A549 (cell line): ENCODE data around the gene HIVEP1. TPM values are rescaled to one million over a fixed set of nuclear protein-coding genes. Genes with fewer than 3 reads are reported as not detected.

Experiments used
- ATAC-seq, 2 experiments: fragments of 200-7000 bp in 1 of 2; fragments of >200 bp in 1 of 2; cut with Nextera tagmentation in 1 of 2; cut with Tn5 transposase in 1 of 2; 3 replicates each; pipeline versions ENCODE4 v1.8.0 to v1.9.1; 2018 to 2020; ENCODE audit warnings: mild to moderate bottlenecking in 1 of 2, moderate library complexity in 1 of 2
- CTCF ChIA-PET: fragments of 300-600 bp; sonication (Branson Sonifier 250); formaldehyde crosslinking; extraction: SDS; loops from one replicate; lab custom pipeline; 2021; ENCODE audit warnings: antibody characterized with exemption, inconsistent platforms; lab: Yijun Ruan, JAX
- POLR2A ChIA-PET: fragments of 350-600 bp; formaldehyde crosslinking; extraction: SDS; loops from one replicate; lab custom pipeline; 2021; ENCODE audit warnings: antibody characterized with exemption, inconsistent platforms; lab: Yijun Ruan, JAX
- DNase-seq, 2 experiments: peaks; one replicate each; pipeline versions ENCODE4 v3.0.0 to v3.0.0-alpha.2; 2011 to 2016; ENCODE audit warnings: low read depth in 1 of 2, low spot score in 1 of 2
- FAIRE-seq: peaks from 2 replicates; lab custom pipeline; 2011; peaks lifted over from hg19 to GRCh38; lab: Jason Lieb, UNC
- H3K27ac ChIP-seq, 2 experiments: fragments of >200 bp; sonication (Bioruptor Twin); formaldehyde crosslinking; 3 replicates each; pipeline ENCODE4 v1.5.1; 2016 to 2017
- H3K4me1 ChIP-seq: fragments of >200 bp; sonication (Bioruptor Twin); formaldehyde crosslinking; 3 replicates; pipeline ENCODE4 v1.6.1; 2016
- H3K4me2 ChIP-seq: fragments of >200 bp; sonication (Bioruptor Twin); formaldehyde crosslinking; 3 replicates; pipeline ENCODE4 v1.6.1; 2016
- H3K4me3 ChIP-seq: fragments of >200 bp; sonication (Bioruptor Twin); formaldehyde crosslinking; 3 replicates; pipeline ENCODE4 v1.5.1; 2016
- H3K9me3 ChIP-seq: fragments of >200 bp; sonication (Bioruptor Twin); formaldehyde crosslinking; 3 replicates; pipeline ENCODE4 v1.6.1; 2016
- ATOH8 ChIP-seq: fragments of 250-450 bp; sonication (Bioruptor Pico); IDR thresholded peaks from 2 replicates; pipeline ENCODE4 v1.5.0; 2020; ENCODE audit warnings: low read depth, mild to moderate bottlenecking, moderate library complexity
- BHLHE40 ChIP-seq: IDR thresholded peaks from 2 replicates; pipeline ENCODE4 v1.6.1; 2012; ENCODE audit warnings: low read depth, low read length, inconsistent platforms
- CBX8 ChIP-seq: fragments of 200-600 bp; sonication (generic); IDR thresholded peaks from 2 replicates; pipeline ENCODE4 v1.6.1; 2016
- CTCF ChIP-seq: fragments of >200 bp; sonication (Bioruptor Twin); formaldehyde crosslinking; IDR thresholded peaks from 3 replicates; pipeline ENCODE4 v1.5.1; 2016
- HMGXB4 ChIP-seq: fragments of 250-450 bp; sonication (Bioruptor Pico); IDR thresholded peaks from 2 replicates; pipeline ENCODE4 v1.5.0; 2021; ENCODE audit warnings: mild to moderate bottlenecking, moderate library complexity, borderline replicate concordance
- JUN ChIP-seq, 2 experiments: fragments of >200 bp; sonication (Bioruptor Twin); formaldehyde crosslinking; IDR thresholded peaks; 2 replicates in 1 of 2; 3 replicates in 1 of 2; pipeline ENCODE4 v1.6.1; 2016 to 2017
- MAFK ChIP-seq: fragments of 450-650 bp; IDR thresholded peaks from 2 replicates; pipeline ENCODE4 v1.6.1; 2014; ENCODE audit not compliant: partially characterized antibody
- MAZ ChIP-seq: fragments of 150-350 bp; IDR thresholded peaks from 2 replicates; pipeline ENCODE4 v1.6.1; 2014; ENCODE audit warnings: antibody characterized with exemption, low read depth, low read length, borderline replicate concordance
- PBX3 ChIP-seq: IDR thresholded peaks from 2 replicates; pipeline ENCODE4 v1.6.1; 2012
- POLR2A ChIP-seq: IDR thresholded peaks from 2 replicates; pipeline ENCODE4 v1.6.1; 2012; ENCODE audit warnings: mild to moderate bottlenecking, low read length
- POLR2AphosphoS2 ChIP-seq: conservative IDR thresholded peaks from 2 replicates; pipeline ENCODE4 v1.6.1; 2012; ENCODE audit warnings: low read length, improper control_type of control experiment, inconsistent platforms
- RAD21 ChIP-seq, 2 experiments: fragments of >200 bp in 1 of 2; sonication (Bioruptor Twin) in 1 of 2; formaldehyde crosslinking in 1 of 2; IDR thresholded peaks in 1 of 2; conservative IDR thresholded peaks in 1 of 2; 2 replicates in 1 of 2; 3 replicates in 1 of 2; pipeline ENCODE4 v1.6.1; 2012 to 2018; ENCODE audit warnings: inconsistent platforms in 1 of 2
- REST ChIP-seq: fragments of 200-600 bp; sonication (generic); IDR thresholded peaks from 2 replicates; pipeline ENCODE4 v1.6.1; 2016; ENCODE audit warnings: antibody characterized with exemption, mild to moderate bottlenecking, moderate library complexity
- SMC3 ChIP-seq: fragments of >200 bp; sonication (Bioruptor Twin); formaldehyde crosslinking; IDR thresholded peaks from 3 replicates; pipeline ENCODE4 v1.6.1; 2018; ENCODE audit warnings: inconsistent platforms
- TFCP2L1 ChIP-seq: fragments of 250-450 bp; sonication (Bioruptor Pico); IDR thresholded peaks from 2 replicates; pipeline ENCODE4 v1.5.0; 2021; ENCODE audit warnings: mild to moderate bottlenecking
- USF2 ChIP-seq: fragments of 450-650 bp; IDR thresholded peaks from 2 replicates; pipeline ENCODE4 v1.6.1; 2014; ENCODE audit warnings: antibody characterized with exemption
- ZSCAN20 ChIP-seq: fragments of 250-450 bp; sonication (Bioruptor Pico); IDR thresholded peaks from 2 replicates; pipeline ENCODE4 v1.8.0; 2022; ENCODE audit warnings: mild to moderate bottlenecking, moderate library complexity
- WGBS: methylation state at CpG from one replicate; pipeline ENCODE4 v1.1.6; 2017; ENCODE audit errors: missing lambda C conversion rate; 5-methylcytosine and 5-hydroxymethylcytosine counted together
- polyA plus RNA-seq, 4 experiments: library from polyadenylated mRNA; depleted of rRNA in 3 of 4; stranded (reverse); fragments of >200 nt; fragmentation: RNase III in 1 of 4; extraction: RNeasy Plus Mini Kit Qiagen cat#74134 plus additional on column Dnase treatment in 1 of 4; gene quantifications; 2 replicates in 3 of 4; 3 replicates in 1 of 4; pipeline ENCODE4 v1.2.3, GENCODE V29; 2011 to 2017

Gene HIVEP1
- polyA plus RNA-seq, 2 of the 4 experiments (the other 2 are of a cell fraction): 5.8 to 10.5 TPM

GRCh38 chr6:12150812-12151432 is 138.8 kb downstream of the HIVEP1 start:
- no peak for FAIRE-seq
- WGBS: 5% methylated on average over 7 of the region's 7 CpGs
- TF ChIP-seq ATOH8 (CRISPR knock-in tag): no peak
- TF ChIP-seq CTCF: peak; percentile 70
- no peak for TF ChIP-seq PBX3
- no peak for TF ChIP-seq USF2
- no peak for TF ChIP-seq CBX8
- TF ChIP-seq BHLHE40: no peak
- no peak for TF ChIP-seq POLR2AphosphoS2
- TF ChIP-seq SMC3: peak; percentile 67
- TF ChIP-seq TFCP2L1 (CRISPR knock-in tag): no peak
- TF ChIP-seq RAD21 (conservative IDR thresholded peaks at IDR 0.05 in 1 of 2, IDR thresholded peaks at IDR 0.05 in 1 of 2): peak; percentile 81 to 87
- TF ChIP-seq HMGXB4 (CRISPR knock-in tag): no peak
- TF ChIP-seq ZSCAN20 (CRISPR knock-in tag): no peak
- no peak for TF ChIP-seq POLR2A
- no peak for TF ChIP-seq REST
- TF ChIP-seq MAZ: no peak
- TF ChIP-seq MAFK: no peak
- no peak for TF ChIP-seq JUN (IDR thresholded peaks at IDR 0.05)
- Histone ChIP-seq H3K27ac (peak overlapping the region; percentile 24 to 36; a peak in 2 of 6 replicates), H3K9me3 (no peaks in the 10 kb centered on the region), H3K4me1 (peaks cover 51% of the 10 kb centered on the region), H3K4me2 (peak overlapping the region; percentile 39), H3K4me3 (no peak overlapping the region)
- POLR2A ChIA-PET: no interaction called here
- CTCF ChIA-PET: interaction anchor here (0.8 to 1.7 kb wide), 5 partner anchors 16 to 457 kb away, joined by 3 to 4 read pairs (median 3); no protein-coding TSS in a partner anchor
- DNase-seq: peak; percentile 25 to 48
- ATAC-seq: peak in 1 of 2 experiments; percentile 81; a peak in 4 of 6 replicates
